GM23338 (cell line): ENCODE data around the gene LRRN4. TPM values are rescaled to one million over a fixed set of nuclear protein-coding genes. Genes with fewer than 3 reads are reported as not detected.

Experiments
- ATAC-seq: fragments of 200-7000 bp; cut with Tn5 transposase; 3 replicates; pipeline ENCODE4 v1.9.1; 2020
- DNase-seq: peaks from one replicate; pipeline ENCODE4 v3.0.0-alpha.2; 2015; ENCODE audit warnings: low spot score
- H2AFZ ChIP-seq: fragments of 200-600 bp; sonication (generic); 2 replicates; pipeline ENCODE4 v1.8.0; 2016; ENCODE audit warnings: antibody characterized with exemption, mild to moderate bottlenecking, moderate library complexity
- H3F3A ChIP-seq: fragments of 200-600 bp; sonication (generic); replicated peaks from 2 replicates; pipeline ENCODE4 v1.8.0; 2017; ENCODE audit warnings: antibody characterized with exemption, mixed run types, low read depth
- H3K27ac ChIP-seq: fragments of 200-600 bp; sonication (generic); 2 replicates; pipeline ENCODE4 v1.6.1; 2016; ENCODE audit warnings: low read depth
- H3K27me3 ChIP-seq: fragments of 200-600 bp; sonication (generic); 2 replicates; pipeline ENCODE4 v1.8.0; 2016; ENCODE audit warnings: mild to moderate bottlenecking, mixed run types, moderate library complexity; ENCODE audit not compliant: insufficient read depth
- H3K36me3 ChIP-seq: fragments of 200-600 bp; sonication (generic); 2 replicates; pipeline ENCODE4 v1.8.0; 2016; ENCODE audit warnings: mild to moderate bottlenecking; ENCODE audit not compliant: insufficient read depth
- H3K4me1 ChIP-seq: fragments of 200-600 bp; sonication (generic); 2 replicates; pipeline ENCODE4 v1.8.0; 2016; ENCODE audit warnings: mild to moderate bottlenecking, moderate library complexity; ENCODE audit not compliant: insufficient read depth
- H3K4me2 ChIP-seq: fragments of 200-600 bp; sonication (generic); 2 replicates; pipeline ENCODE4 v1.7.1; 2017; ENCODE audit warnings: mixed run types
- H3K4me3 ChIP-seq: fragments of 200-600 bp; sonication (generic); 2 replicates; pipeline ENCODE4 v1.6.1; 2016; ENCODE audit warnings: mixed run types
- H3K79me2 ChIP-seq: fragments of 200-600 bp; sonication (generic); replicated peaks from 2 replicates; pipeline ENCODE4 v1.8.0; 2017; ENCODE audit warnings: mild to moderate bottlenecking; ENCODE audit not compliant: insufficient read depth
- H3K9me2 ChIP-seq: fragments of 200-600 bp; sonication (generic); 2 replicates; pipeline ENCODE4 v1.8.0; 2017; ENCODE audit not compliant: insufficient read depth
- H4K20me1 ChIP-seq: fragments of 200-600 bp; sonication (generic); replicated peaks from 2 replicates; pipeline ENCODE4 v1.8.0; 2017; ENCODE audit warnings: mild to moderate bottlenecking; ENCODE audit not compliant: insufficient read depth
- H3K27ac Mint-ChIP-seq: 2 replicates; pipeline ENCODE4 v1.8.0; 2020; ENCODE audit warnings: inconsistent platforms, mild to moderate bottlenecking, moderate library complexity, mixed read lengths
- H3K27me3 Mint-ChIP-seq: 3 replicates; pipeline ENCODE4 v1.8.0; 2022; ENCODE audit warnings: low read depth, mild to moderate bottlenecking, moderate library complexity, mixed read lengths, inconsistent platforms; ENCODE audit not compliant: insufficient read depth, poor library complexity
- H3K36me3 Mint-ChIP-seq: 3 replicates; pipeline ENCODE4 v1.8.0; 2021; ENCODE audit warnings: low read depth, mild to moderate bottlenecking, inconsistent platforms, moderate library complexity, mixed read lengths
- H3K4me1 Mint-ChIP-seq: 3 replicates; pipeline ENCODE4 v1.8.0; 2020; ENCODE audit warnings: mild to moderate bottlenecking, inconsistent platforms, mixed read lengths
- H3K4me3 Mint-ChIP-seq: 3 replicates; pipeline ENCODE4 v1.8.0; 2021; ENCODE audit warnings: moderate library complexity, mild to moderate bottlenecking, inconsistent platforms, mixed read lengths
- H3K9me3 Mint-ChIP-seq: 3 replicates; pipeline ENCODE4 v1.8.0; 2020; ENCODE audit warnings: moderate library complexity, mild to moderate bottlenecking, inconsistent platforms, mixed read lengths
- CREB1 ChIP-seq: fragments of 250-450 bp; sonication (Bioruptor Pico); IDR thresholded peaks from 2 replicates; pipeline ENCODE4 v1.5.0; 2020; ENCODE audit warnings: low read depth, mild to moderate bottlenecking, moderate library complexity
- ETS1 ChIP-seq: IDR thresholded peaks from 2 replicates; pipeline ENCODE4 v1.6.1; 2016; ENCODE audit warnings: antibody characterized with exemption
- EZH2 ChIP-seq: fragments of 200-600 bp; sonication (generic); IDR thresholded peaks from one replicate; pipeline ENCODE4 v1.8.0; 2017; ENCODE audit warnings: antibody characterized with exemption, mild to moderate bottlenecking, low read depth; ENCODE audit not compliant: unreplicated experiment
- EZH2phosphoT487 ChIP-seq: fragments of 200-600 bp; sonication (generic); IDR thresholded peaks from one replicate; pipeline ENCODE4 v1.8.1; 2018; ENCODE audit warnings: antibody characterized with exemption; ENCODE audit not compliant: unreplicated experiment
- JUNB ChIP-seq: IDR thresholded peaks from one replicate; pipeline ENCODE4 v1.6.1; 2016; ENCODE audit warnings: antibody characterized with exemption; ENCODE audit not compliant: unreplicated experiment
- NANOG ChIP-seq: IDR thresholded peaks from 2 replicates; pipeline ENCODE4 v1.6.1; 2016; ENCODE audit warnings: antibody characterized with exemption, borderline replicate concordance
- POLR2AphosphoS5 ChIP-seq: IDR thresholded peaks from 2 replicates; pipeline ENCODE4 v1.6.1; 2016; ENCODE audit warnings: antibody characterized with exemption, low read depth
- ZNF114 ChIP-seq: fragments of 250-450 bp; sonication (Bioruptor Pico); IDR thresholded peaks from 2 replicates; pipeline ENCODE4 v1.5.0; 2020; ENCODE audit warnings: mild to moderate bottlenecking, moderate library complexity
- ZNF331 ChIP-seq: fragments of 250-450 bp; sonication (Bioruptor Pico); IDR thresholded peaks from 2 replicates; pipeline ENCODE4 v1.5.0; 2020; ENCODE audit warnings: low read depth, mild to moderate bottlenecking, moderate library complexity
- polyA plus RNA-seq: library from polyadenylated mRNA; unstranded; fragments of >200 nt; fragmentation: Nextera tagmentation; extraction: Ambion mirVana; gene quantifications from 2 replicates; pipeline ENCODE4 v1.2.1, GENCODE V29; 2016
- total RNA-seq: library from RNA; depleted of rRNA; stranded (reverse); fragments of >200 nt; shearing (Covaris generic); gene quantifications from 2 replicates; pipeline ENCODE4 v1.2.3, GENCODE V29; 2014
- TF ChIP-seq, protein P1 (sequence below): IDR thresholded peaks from one replicate; pipeline ENCODE4 v1.6.1; 2018; ENCODE audit warnings: antibody characterized with exemption; ENCODE audit not compliant: unreplicated experiment
- TF ChIP-seq, protein P2 (sequence below), 2 experiments: fragments of 200-600 bp in 1 of 2; sonication (generic) in 1 of 2; conservative IDR thresholded peaks; 2 replicates each; pipeline versions ENCODE4 v1.5.1 to v1.6.1; 2016 to 2017; ENCODE audit warnings: antibody characterized with exemption in 2 of 2, low read depth in 2 of 2, mild to moderate bottlenecking in 2 of 2, moderate library complexity in 1 of 2

LRRN4 gene
- total and polyA plus RNA-seq, 2 experiments from 2014 or later = 0.21 to 2.2 TPM

- TF ChIP-seq, protein P1, sequence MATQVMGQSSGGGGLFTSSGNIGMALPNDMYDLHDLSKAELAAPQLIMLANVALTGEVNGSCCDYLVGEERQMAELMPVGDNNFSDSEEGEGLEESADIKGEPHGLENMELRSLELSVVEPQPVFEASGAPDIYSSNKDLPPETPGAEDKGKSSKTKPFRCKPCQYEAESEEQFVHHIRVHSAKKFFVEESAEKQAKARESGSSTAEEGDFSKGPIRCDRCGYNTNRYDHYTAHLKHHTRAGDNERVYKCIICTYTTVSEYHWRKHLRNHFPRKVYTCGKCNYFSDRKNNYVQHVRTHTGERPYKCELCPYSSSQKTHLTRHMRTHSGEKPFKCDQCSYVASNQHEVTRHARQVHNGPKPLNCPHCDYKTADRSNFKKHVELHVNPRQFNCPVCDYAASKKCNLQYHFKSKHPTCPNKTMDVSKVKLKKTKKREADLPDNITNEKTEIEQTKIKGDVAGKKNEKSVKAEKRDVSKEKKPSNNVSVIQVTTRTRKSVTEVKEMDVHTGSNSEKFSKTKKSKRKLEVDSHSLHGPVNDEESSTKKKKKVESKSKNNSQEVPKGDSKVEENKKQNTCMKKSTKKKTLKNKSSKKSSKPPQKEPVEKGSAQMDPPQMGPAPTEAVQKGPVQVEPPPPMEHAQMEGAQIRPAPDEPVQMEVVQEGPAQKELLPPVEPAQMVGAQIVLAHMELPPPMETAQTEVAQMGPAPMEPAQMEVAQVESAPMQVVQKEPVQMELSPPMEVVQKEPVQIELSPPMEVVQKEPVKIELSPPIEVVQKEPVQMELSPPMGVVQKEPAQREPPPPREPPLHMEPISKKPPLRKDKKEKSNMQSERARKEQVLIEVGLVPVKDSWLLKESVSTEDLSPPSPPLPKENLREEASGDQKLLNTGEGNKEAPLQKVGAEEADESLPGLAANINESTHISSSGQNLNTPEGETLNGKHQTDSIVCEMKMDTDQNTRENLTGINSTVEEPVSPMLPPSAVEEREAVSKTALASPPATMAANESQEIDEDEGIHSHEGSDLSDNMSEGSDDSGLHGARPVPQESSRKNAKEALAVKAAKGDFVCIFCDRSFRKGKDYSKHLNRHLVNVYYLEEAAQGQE = no peak
- TF ChIP-seq CREB1 (no peak), JUNB (no peak), ETS1 (no peak), EZH2 (no peak), ZNF114 (CRISPR knock-in tag) (no peak), NANOG (no peak)
- TF ChIP-seq, protein P2, sequence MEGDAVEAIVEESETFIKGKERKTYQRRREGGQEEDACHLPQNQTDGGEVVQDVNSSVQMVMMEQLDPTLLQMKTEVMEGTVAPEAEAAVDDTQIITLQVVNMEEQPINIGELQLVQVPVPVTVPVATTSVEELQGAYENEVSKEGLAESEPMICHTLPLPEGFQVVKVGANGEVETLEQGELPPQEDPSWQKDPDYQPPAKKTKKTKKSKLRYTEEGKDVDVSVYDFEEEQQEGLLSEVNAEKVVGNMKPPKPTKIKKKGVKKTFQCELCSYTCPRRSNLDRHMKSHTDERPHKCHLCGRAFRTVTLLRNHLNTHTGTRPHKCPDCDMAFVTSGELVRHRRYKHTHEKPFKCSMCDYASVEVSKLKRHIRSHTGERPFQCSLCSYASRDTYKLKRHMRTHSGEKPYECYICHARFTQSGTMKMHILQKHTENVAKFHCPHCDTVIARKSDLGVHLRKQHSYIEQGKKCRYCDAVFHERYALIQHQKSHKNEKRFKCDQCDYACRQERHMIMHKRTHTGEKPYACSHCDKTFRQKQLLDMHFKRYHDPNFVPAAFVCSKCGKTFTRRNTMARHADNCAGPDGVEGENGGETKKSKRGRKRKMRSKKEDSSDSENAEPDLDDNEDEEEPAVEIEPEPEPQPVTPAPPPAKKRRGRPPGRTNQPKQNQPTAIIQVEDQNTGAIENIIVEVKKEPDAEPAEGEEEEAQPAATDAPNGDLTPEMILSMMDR (conservative IDR thresholded peaks at IDR 0.05; ENCODE audit: low read depth in 2 of 2) = no peak
These were observed 15.8 kb upstream of the LRRN4 start (continued) for GRCh38 chr20:6069669-6070068.

DNA sequence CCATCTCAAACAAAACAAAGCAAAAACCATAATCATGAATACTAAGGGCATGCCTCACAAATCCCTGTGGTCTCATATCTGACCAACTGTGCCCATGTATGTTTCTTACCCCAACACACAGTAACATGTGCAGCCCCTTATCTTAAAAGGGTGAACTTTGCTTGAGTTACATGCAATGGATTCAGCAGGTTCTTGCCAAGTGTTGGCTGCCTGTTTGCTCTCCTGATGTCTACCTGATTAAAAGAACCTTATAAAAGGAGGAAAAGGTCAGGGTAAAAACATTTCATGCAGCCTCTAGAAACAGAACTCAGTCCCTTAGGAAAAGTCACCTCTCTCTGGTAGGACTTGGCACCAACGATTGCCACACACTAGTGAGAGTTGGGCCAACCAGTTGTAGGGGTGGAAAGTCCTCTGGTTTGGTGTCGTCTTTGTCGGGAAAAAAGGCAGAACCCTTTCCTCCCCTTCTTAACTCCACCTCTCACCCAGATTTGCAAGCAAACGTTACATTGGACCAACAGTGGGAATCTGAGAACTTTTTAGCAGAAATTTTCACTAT, 14.0 kb upstream of the LRRN4 start:
- Mint-ChIP-seq H3K27ac (no peak overlapping the region), H3K9me3 (no peaks in the 10 kb centered on the region), H3K36me3 (no peaks in the 10 kb centered on the region), H3K4me3 (no peak overlapping the region), H3K27me3 (peaks cover 4% of the 10 kb centered on the region), H3K4me1 (no peaks in the 10 kb centered on the region)
- no peak for ATAC-seq
- Histone ChIP-seq H3K36me3 (peaks cover 1% of the 10 kb centered on the region; the same call in 1 of the 2 replicates), H3K79me2 (no peaks in the 10 kb centered on the region), H3K27me3 (no peaks in the 10 kb centered on the region), H2AFZ (no peak overlapping the region), H3K4me3 (no peak overlapping the region), H4K20me1 (no peaks in the 10 kb centered on the region), H3K9me2 (no peaks in the 10 kb centered on the region), H3K27ac (no peak overlapping the region), H3F3A (no peaks in the 10 kb centered on the region), H3K4me1 (no peaks in the 10 kb centered on the region), H3K4me2 (no peak overlapping the region)
- no peak for DNase-seq
- no peak for TF ChIP-seq JUNB
- TF ChIP-seq ETS1 = no peak
- TF ChIP-seq, protein P1 = no peak
- no peak for TF ChIP-seq ZNF114 (CRISPR knock-in tag)
- TF ChIP-seq ZNF331 (CRISPR knock-in tag) = no peak
- TF ChIP-seq CREB1 = no peak
- TF ChIP-seq EZH2phosphoT487 = no peak
- no peak for TF ChIP-seq NANOG
- TF ChIP-seq POLR2AphosphoS5 = no peak
